NAMALWA (cell line): ENCODE measurements around the gene HHAT.

Experiments
- DNase-seq: peaks from one replicate; pipeline ENCODE4 v3.0.0-alpha.2; 2015; ENCODE audit warnings: low spot score

The HHAT gene

GRCh38 chr1:210360852-210361477, 32.3 kb downstream of the HHAT start:
- peak; percentile 44 for DNase-seq

- DNase-seq: no peak
Observed at GRCh38 chr1:210361665-210362064, 33.0 kb downstream of the HHAT start.

- DNase-seq: no peak
Observed at GRCh38 chr1:210362526-210362925, 33.8 kb downstream of the HHAT start.

GRCh38 chr1:210363119-210363518, 34.4 kb downstream of the HHAT start:
- no peak for DNase-seq

GRCh38 chr1:210364479-210364878, 35.8 kb downstream of the HHAT start:
- no peak for DNase-seq

- no peak for DNase-seq
Observed at GRCh38 chr1:210366767-210367166, 38.1 kb downstream of the HHAT start.

- no peak for DNase-seq
Observed at GRCh38 chr1:210367566-210367965, 38.9 kb downstream of the HHAT start.

GRCh38 chr1:210369425-210369824, 40.7 kb downstream of the HHAT start:
- DNase-seq: no peak

GRCh38 chr1:210371916-210372315, 43.2 kb downstream of the HHAT start:
- DNase-seq: peak; percentile 81

GRCh38 chr1:210372491-210372890, 43.8 kb downstream of the HHAT start:
- DNase-seq: peak; percentile 89

GRCh38 chr1:210372931-210373627, 44.4 kb downstream of the HHAT start:
- peak; percentile 96 for DNase-seq

GRCh38 chr1:210373628-210373877, 44.9 kb downstream of the HHAT start:
- no peak for DNase-seq

- peak; percentile 98 for DNase-seq
Observed at GRCh38 chr1:210373878-210374599, 45.3 kb downstream of the HHAT start.

- no peak for DNase-seq
Observed at GRCh38 chr1:210374600-210374953, 45.9 kb downstream of the HHAT start.

GRCh38 chr1:210376836-210377372, 48.2 kb downstream of the HHAT start:
- no peak for DNase-seq

- DNase-seq: no peak
Observed at GRCh38 chr1:210377731-210378333, 49.1 kb downstream of the HHAT start.

GRCh38 chr1:210378736-210379135, 50.0 kb downstream of the HHAT start:
- DNase-seq: no peak

- no peak for DNase-seq
Observed at GRCh38 chr1:210381934-210382333, 53.2 kb downstream of the HHAT start.

GRCh38 chr1:210384625-210385024, 55.9 kb downstream of the HHAT start:
- no peak for DNase-seq

GRCh38 chr1:210385228-210385627, 56.5 kb downstream of the HHAT start:
- no peak for DNase-seq

- no peak for DNase-seq
Observed at GRCh38 chr1:210394281-210394821, 65.6 kb downstream of the HHAT start.

- no peak for DNase-seq
Observed at GRCh38 chr1:210396541-210396940, 67.8 kb downstream of the HHAT start.

- no peak for DNase-seq
Observed at GRCh38 chr1:210397252-210397651, 68.5 kb downstream of the HHAT start.
